ENCODE data around the gene SSH2. TPM values are rescaled to one million over a fixed set of nuclear protein-coding genes. Genes with fewer than 3 reads are reported as not detected.

The SSH2 gene
- total and polyA plus RNA-seq, 9 donors, result 4.2 to 13.0 (median 11.8) TPM

GRCh38 chr17:29594519-29595090 is 335.4 kb downstream of the SSH2 start:
- Histone ChIP-seq H3K9me3 (no peaks in the 10 kb centered on the region), H3K36me3 (no peaks in the 10 kb centered on the region), H3K27ac (no peak overlapping the region), H3K4me3 (no peak overlapping the region), H3K4me1 (ENCODE audit: insufficient read depth) (peaks cover 33% of the 10 kb centered on the region), H3K27me3 (no peaks in the 10 kb centered on the region)
- no peak for TF ChIP-seq POLR2A (IDR thresholded peaks at IDR 0.05)
- TF ChIP-seq CTCF (IDR thresholded peaks at IDR 0.05), result no peak
- no peak for TF ChIP-seq EP300 (IDR thresholded peaks at IDR 0.05)
- 84 to 85% (median 85%) methylated on average over 8 to 11 of the region's 11 CpGs for WGBS, 3 donors
- intact Hi-C loops (cut with DNase I), result no loop called here
- peak in 4 of 5 donors; percentile 14 to 37 (median 28) for DNase-seq

DNA sequence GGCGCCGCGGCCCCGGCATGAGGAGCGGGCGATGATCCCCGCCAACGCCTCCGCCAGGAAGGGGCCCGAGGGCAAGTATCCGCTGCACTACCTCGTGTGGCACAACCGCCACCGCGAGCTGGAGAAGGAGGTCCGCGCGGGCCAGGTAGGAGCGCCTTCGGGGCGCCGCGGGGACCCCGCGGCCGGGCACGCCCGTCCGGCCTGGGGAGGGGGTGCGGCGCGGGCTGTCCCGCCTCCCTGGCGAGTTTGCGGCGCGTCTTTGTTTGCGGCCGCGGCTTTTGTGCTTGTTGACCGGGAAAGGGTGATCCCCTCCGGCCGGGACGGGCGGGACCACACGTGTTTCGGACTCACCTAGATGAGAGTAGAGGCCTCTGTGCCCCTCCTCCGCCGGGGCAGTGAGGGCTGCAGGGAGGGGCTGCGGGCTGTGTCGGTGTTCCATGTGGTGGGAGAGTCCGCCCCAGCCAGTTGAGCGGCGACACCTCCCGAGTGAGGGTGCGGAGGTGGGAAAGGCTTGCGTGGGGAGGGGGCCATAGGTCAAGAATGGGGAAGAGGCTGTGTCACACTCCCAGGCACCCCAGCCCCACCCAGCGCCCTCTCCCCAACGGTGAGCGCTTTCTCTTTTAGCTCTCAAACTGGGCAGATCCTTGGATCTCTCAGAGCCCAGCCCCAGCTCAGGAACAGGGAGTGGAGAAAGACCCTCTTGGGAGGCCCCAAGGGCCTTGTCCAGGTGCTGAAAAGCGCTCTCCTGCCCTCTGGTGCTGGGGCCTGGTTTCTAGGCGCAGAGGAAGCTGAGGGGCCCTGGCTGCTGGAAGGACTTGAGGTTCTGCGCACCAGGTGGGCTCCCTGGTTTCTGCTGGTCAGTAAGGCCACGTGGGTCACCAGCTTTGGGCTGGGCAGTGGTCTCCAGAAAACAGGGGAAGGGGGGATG is 336.2 kb downstream of the SSH2 start:
- Histone ChIP-seq H3K4me1 (ENCODE audit: insufficient read depth) (peaks cover 33% of the 10 kb centered on the region), H3K9me3 (no peaks in the 10 kb centered on the region), H3K27me3 (no peaks in the 10 kb centered on the region), H3K4me3 (peak overlapping the region; percentile 44), H3K36me3 (no peaks in the 10 kb centered on the region), H3K27ac (no peak overlapping the region)
- peak in 4 of 5 donors; percentile 25 to 57 (median 48) for DNase-seq
- intact Hi-C loops (cut with DNase I), result no loop called here
- 7 to 8% (median 7%) methylated on average over 48 to 64 of the region's 64 CpGs for WGBS, 3 donors
- TF ChIP-seq EP300 (IDR thresholded peaks at IDR 0.05) (no peak), CTCF (IDR thresholded peaks at IDR 0.05) (no peak), POLR2A (IDR thresholded peaks at IDR 0.05) (no peak)

- WGBS, 3 donors, result 0 to 1% (median 0%) methylated on average over 27 to 92 of the region's 96 CpGs
- H3K27ac ChIP-seq, result peak within 1 kb of the TSS; percentile 49 to 50
- H3K9me3 ChIP-seq, result no peaks in the 10 kb centered on the region
- H3K36me3 ChIP-seq, result no peaks in the 10 kb centered on the region
- peak within 1 kb of the TSS; percentile 67 for H3K4me3 ChIP-seq
- DNase-seq, result peak; percentile 49 to 76 (median 73)
- H3K27me3 ChIP-seq, result no peaks in the 10 kb centered on the region
- intact Hi-C loops (cut with DNase I), result no loop called here
- TF ChIP-seq POLR2A (IDR thresholded peaks at IDR 0.05), result no peak
- TF ChIP-seq EP300 (IDR thresholded peaks at IDR 0.05), result no peak
- no peak for TF ChIP-seq CTCF (IDR thresholded peaks at IDR 0.05)
- peaks cover 34% of the 10 kb centered on the region for H3K4me1 ChIP-seq (ENCODE audit: insufficient read depth)
These were observed 337.0 kb downstream of the SSH2 start, which contains the start of gene ANKRD13B for GRCh38 chr17:29592850-29593551. TSS of gene ANKRD13B (plus strand) at chr17:29593132. CDS start at chr17:29593622, 490 bp downstream.

Measured in ovary (tissue), 9 donors.